ENCODE results near the gene MSRB2. TPM values are rescaled to one million over a fixed set of nuclear protein-coding genes. Genes with fewer than 3 reads are reported as not detected.
"Not testable (repeated sequence)": the region's sequence is repeated elsewhere in the genome, so short reads cannot be mapped to it uniquely, and the experiment has no call there.

The MSRB2 gene
- total RNA-seq, 1 experiment from 2014 or later = 26.3 TPM

- no peaks in the 10 kb centered on the region for H3K9me3 ChIP-seq
- no peaks in the 10 kb centered on the region for H3K27me3 ChIP-seq
- no peak overlapping the region for H3K4me3 ChIP-seq
- H3K36me3 ChIP-seq = no peaks in the 10 kb centered on the region
- no peak for DNase-seq
Measured at GRCh38 chr10:23067337-23067736, 28.0 kb upstream of the MSRB2 start.

GRCh38 chr10:23067939-23068775, 27.2 kb upstream of the MSRB2 start:
- Histone ChIP-seq H3K27me3 (no peaks in the 10 kb centered on the region), H3K36me3 (no peaks in the 10 kb centered on the region), H3K4me3 (no peak overlapping the region), H3K9me3 (no peaks in the 10 kb centered on the region)
- peak; percentile 56 for DNase-seq

- no peaks in the 10 kb centered on the region for H3K27me3 ChIP-seq
- no peak overlapping the region for H3K4me3 ChIP-seq
- no peak for DNase-seq
- no peaks in the 10 kb centered on the region for H3K36me3 ChIP-seq
- no peaks in the 10 kb centered on the region for H3K9me3 ChIP-seq
Measured at GRCh38 chr10:23069019-23069815, 26.2 kb upstream of the MSRB2 start.

GRCh38 chr10:23070092-23070912, 25.1 kb upstream of the MSRB2 start:
- H3K27me3 ChIP-seq, DNase-seq, H3K4me3 ChIP-seq, H3K36me3 ChIP-seq, H3K9me3 ChIP-seq: not testable (repeated sequence)

- DNase-seq = no peak
- H3K27me3 ChIP-seq = no peaks in the 10 kb centered on the region
- no peaks in the 10 kb centered on the region for H3K9me3 ChIP-seq
- no peaks in the 10 kb centered on the region for H3K36me3 ChIP-seq
- H3K4me3 ChIP-seq = no peak overlapping the region
Measured at GRCh38 chr10:23070913-23071218, 24.5 kb upstream of the MSRB2 start.

GRCh38 chr10:23072593-23072992, 22.8 kb upstream of the MSRB2 start:
- H3K27me3 ChIP-seq, H3K4me3 ChIP-seq, DNase-seq, H3K36me3 ChIP-seq, H3K9me3 ChIP-seq: not testable (repeated sequence)

GRCh38 chr10:23073527-23073926, 21.9 kb upstream of the MSRB2 start:
- no peaks in the 10 kb centered on the region for H3K9me3 ChIP-seq
- H3K4me3 ChIP-seq = no peak overlapping the region
- H3K27me3 ChIP-seq = no peaks in the 10 kb centered on the region
- H3K36me3 ChIP-seq = no peaks in the 10 kb centered on the region
- no peak for DNase-seq

GRCh38 chr10:23075672-23076071, 19.7 kb upstream of the MSRB2 start:
- H3K27me3 ChIP-seq = no peaks in the 10 kb centered on the region
- no peaks in the 10 kb centered on the region for H3K36me3 ChIP-seq
- H3K9me3 ChIP-seq = no peaks in the 10 kb centered on the region
- H3K4me3 ChIP-seq = no peak overlapping the region
- DNase-seq = no peak

GRCh38 chr10:23078114-23078513, 17.3 kb upstream of the MSRB2 start:
- no peaks in the 10 kb centered on the region for H3K27me3 ChIP-seq
- no peak for DNase-seq
- no peaks in the 10 kb centered on the region for H3K9me3 ChIP-seq

GRCh38 chr10:23079700-23080099, 15.7 kb upstream of the MSRB2 start:
- no peak for DNase-seq
- Histone ChIP-seq H3K4me3 (no peak overlapping the region), H3K36me3 (no peaks in the 10 kb centered on the region), H3K9me3 (0 out of 2 replicates have a peak, but pooled peaks cover 1% of the 10 kb centered on the region), H3K27me3 (no peaks in the 10 kb centered on the region)

More at GRCh38 chr10:23078114-23078513, 17.3 kb upstream of the MSRB2 start:
- H3K4me3 ChIP-seq = no peak overlapping the region
- no peaks in the 10 kb centered on the region for H3K36me3 ChIP-seq

- 0 out of 2 replicates have a peak, but pooled peaks cover 2% of the 10 kb centered on the region for H3K9me3 ChIP-seq
- no peaks in the 10 kb centered on the region for H3K27me3 ChIP-seq
- no peaks in the 10 kb centered on the region for H3K36me3 ChIP-seq
- H3K4me3 ChIP-seq = no peak overlapping the region
- DNase-seq = no peak
Measured at GRCh38 chr10:23080262-23080661, 15.1 kb upstream of the MSRB2 start.

- Histone ChIP-seq H3K36me3 (no peaks in the 10 kb centered on the region), H3K9me3 (0 out of 2 replicates have a peak, but pooled peaks cover 2% of the 10 kb centered on the region), H3K4me3 (no peak overlapping the region), H3K27me3 (no peaks in the 10 kb centered on the region)
- DNase-seq = peak; percentile 70
Measured at GRCh38 chr10:23081221-23081750, 14.1 kb upstream of the MSRB2 start.

- no peak for DNase-seq
- Histone ChIP-seq H3K4me3 (no peak overlapping the region), H3K9me3 (0 out of 2 replicates have a peak, but pooled peaks cover 2% of the 10 kb centered on the region), H3K27me3 (no peaks in the 10 kb centered on the region), H3K36me3 (no peaks in the 10 kb centered on the region)
Measured at GRCh38 chr10:23081891-23082290, 13.5 kb upstream of the MSRB2 start.

- H3K27me3 ChIP-seq = no peaks in the 10 kb centered on the region
- no peak overlapping the region for H3K4me3 ChIP-seq
- no peaks in the 10 kb centered on the region for H3K36me3 ChIP-seq
- peaks cover 4% of the 10 kb centered on the region; the same call in 1 of the 2 replicates for H3K9me3 ChIP-seq
- DNase-seq = no peak
Measured at GRCh38 chr10:23088609-23089008, 6.8 kb upstream of the MSRB2 start.

- H3K36me3 ChIP-seq = no peaks in the 10 kb centered on the region
- H3K27me3 ChIP-seq = no peaks in the 10 kb centered on the region
- DNase-seq = no peak
Measured at GRCh38 chr10:23094786-23095403, 484 bp upstream of the MSRB2 start.

More at GRCh38 chr10:23094786-23095403, 484 bp upstream of the MSRB2 start:
- H3K9me3 ChIP-seq = 0 out of 2 replicates have a peak, but pooled peaks cover 2% of the 10 kb centered on the region
- peak overlapping the region; percentile 31 for H3K4me3 ChIP-seq

All from MG63 (cell line).